IPS DF 19.7 (cell line): ENCODE results near the gene KLK1.
"Not testable (repeated sequence)": the region's sequence is repeated elsewhere in the genome, so short reads cannot be mapped to it uniquely, and the experiment has no call there.

Experiments
- DNase-seq: peaks from one replicate; pipeline ENCODE4 v3.0.0-alpha.2; 2013; ENCODE audit warnings: low read depth, low spot score

KLK1 gene

DNA sequence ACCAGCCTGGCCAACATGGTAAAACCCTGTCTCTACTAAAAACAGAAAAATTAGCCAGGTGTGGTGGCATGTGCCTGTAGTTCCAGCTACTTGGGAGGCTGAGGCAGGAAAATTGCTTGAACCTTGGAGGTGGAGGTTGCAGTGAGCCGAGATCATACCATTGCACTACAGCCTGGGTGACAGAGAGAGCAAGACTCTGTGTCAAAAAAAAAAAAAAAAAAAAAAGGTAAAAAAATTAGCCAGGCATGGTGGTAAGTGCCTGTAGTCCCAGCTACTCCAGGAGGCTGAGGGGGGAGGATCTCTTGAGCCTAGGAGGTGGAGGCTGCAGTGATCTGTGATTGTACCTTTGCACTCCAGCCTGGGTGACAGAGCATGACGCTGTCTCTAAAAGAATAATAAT lies 53.4 kb downstream of the KLK1 start, which contains the start of gene GPR32:
TSS of gene GPR32 (plus strand) at position 301 of the 400 bp plus-strand sequence. CDS start 137 bp downstream, outside the sequence.
- DNase-seq: not testable (repeated sequence)
